K562 (cell line): Measurements from ENCODE around the gene PLPP7. TPM values are rescaled to one million over a fixed set of nuclear protein-coding genes. Genes with fewer than 3 reads are reported as not detected.

Experiments
- BRD9 ChIP-seq: fragments of 450-650 bp; IDR thresholded peaks from 2 replicates; pipeline ENCODE4 v1.6.1; 2018; ENCODE audit warnings: low read depth; ENCODE audit not compliant: partially characterized antibody
- C11orf30 ChIP-seq: fragments of 450-650 bp; IDR thresholded peaks from 2 replicates; pipeline ENCODE4 v1.6.1; 2016; ENCODE audit warnings: low read depth, mild to moderate bottlenecking
- CBX8 ChIP-seq: fragments of 200-600 bp; sonication (generic); IDR thresholded peaks from 2 replicates; pipeline ENCODE4 v1.6.1; 2012; ENCODE audit warnings: borderline replicate concordance, mixed run types, low read depth, mild to moderate bottlenecking, moderate library complexity, mixed read lengths, low read length, control low read depth, inconsistent platforms; ENCODE audit not compliant: poor library complexity, severe bottlenecking; ENCODE audit errors: extremely low read depth
- CEBPB ChIP-seq: fragments of 450-650 bp; IDR thresholded peaks from 2 replicates; pipeline ENCODE4 v1.6.1; 2016; ENCODE audit warnings: missing genetic modification characterization, missing compliant biosample characterization
- FOXJ2 ChIP-seq: fragments of 200-800 bp; sonication (Bioruptor generic); IDR thresholded peaks from 2 replicates; pipeline ENCODE4 v1.6.1; 2016; ENCODE audit warnings: missing genetic modification characterization, missing compliant biosample characterization
- HEY1 ChIP-seq: fragments of 250-450 bp; sonication (Bioruptor Pico); IDR thresholded peaks from 2 replicates; pipeline ENCODE4 v1.5.0; 2020; ENCODE audit warnings: mild to moderate bottlenecking, moderate library complexity, borderline replicate concordance
- HNRNPL ChIP-seq: fragments of 200-400 bp; formaldehyde crosslinking; IDR thresholded peaks from 2 replicates; pipeline ENCODE4 v1.6.1; 2017; ENCODE audit warnings: low read depth, mild to moderate bottlenecking, low read length
- KAT8 ChIP-seq: fragments of 450-650 bp; IDR thresholded peaks from 2 replicates; pipeline ENCODE4 v1.6.1; 2016; ENCODE audit warnings: low read depth, mild to moderate bottlenecking
- KLF13 ChIP-seq: fragments of 450-650 bp; IDR thresholded peaks from 2 replicates; pipeline ENCODE4 v1.6.1; 2016; ENCODE audit warnings: missing genetic modification characterization, low read depth, mild to moderate bottlenecking, missing compliant biosample characterization, moderate library complexity, borderline replicate concordance
- MAFK ChIP-seq: IDR thresholded peaks from 2 replicates; pipeline ENCODE4 v1.6.1; 2011; ENCODE audit warnings: low read length, improper control_type of control experiment
- RFX5 ChIP-seq: IDR thresholded peaks from 2 replicates; pipeline ENCODE4 v1.6.1; 2011; ENCODE audit warnings: low read depth, mild to moderate bottlenecking, improper control_type of control experiment, low read length
- ZBTB1 ChIP-seq: sonication (generic); formaldehyde crosslinking; IDR thresholded peaks from 2 replicates; pipeline ENCODE4 v1.8.1; 2023; ENCODE audit warnings: missing genetic modification reagents, low read depth, mild to moderate bottlenecking, borderline replicate concordance
- ZFX ChIP-seq: sonication (generic); formaldehyde crosslinking; IDR thresholded peaks from 2 replicates; pipeline ENCODE4 v1.8.0; 2022; ENCODE audit warnings: mild to moderate bottlenecking, missing genetic modification reagents, moderate library complexity
- ZNF384 ChIP-seq: IDR thresholded peaks from 2 replicates; pipeline ENCODE4 v1.6.1; 2012; ENCODE audit warnings: low read depth, low read length, improper control_type of control experiment
- ZNF764 ChIP-seq: fragments of 250-450 bp; sonication (Bioruptor Pico); IDR thresholded peaks from 2 replicates; pipeline ENCODE4 v1.4.0; 2020; ENCODE audit warnings: low read depth, mild to moderate bottlenecking, moderate library complexity
- ZNF778 ChIP-seq: fragments of 450-650 bp; formaldehyde crosslinking; IDR thresholded peaks from 2 replicates; pipeline ENCODE4 v1.4.0; 2020; ENCODE audit warnings: mild to moderate bottlenecking, moderate library complexity
- polyA plus RNA-seq, 8 experiments: library from polyadenylated mRNA; depleted of rRNA in 4 of 8; stranded (reverse) in 5 of 8; unstranded in 3 of 8; fragments of >200 nt; fragmentation: Nextera tagmentation in 2 of 8; fragmentation: Illumina TruSeq in 1 of 8; extraction: Ambion mirVana in 2 of 8; extraction: Trizol in 1 of 8; gene quantifications; 2 replicates each; pipeline versions ENCODE4 v1.2.1 to v1.2.3, GENCODE V29; 2011 to 2014; ENCODE audit warnings: inconsistent platforms in 1 of 8, missing spikeins in 1 of 8
- total RNA-seq, 7 experiments: library from RNA; depleted of rRNA in 6 of 7; stranded (reverse); fragments of >200 nt in 6 of 7; fragmentation: Illumina TruSeq in 2 of 7; extraction: Trizol in 2 of 7; gene quantifications; 2 replicates each; pipeline versions ENCODE4 v1.2.1 to v1.2.3, GENCODE V29; 2011 to 2021; ENCODE audit warnings: low replicate concordance in 1 of 7
- TF ChIP-seq, protein P1 (sequence below): fragments of 450-650 bp; IDR thresholded peaks from 2 replicates; pipeline ENCODE4 v1.6.1; 2016; ENCODE audit warnings: mild to moderate bottlenecking, moderate library complexity

Gene PLPP7
- total and polyA plus RNA-seq, 9 of the 15 experiments (the other 6 are each of a cell fraction or from before 2014, with no cell fraction given) = 0.09 to 0.93 (median 0.18) TPM; not detected in 4

DNA sequence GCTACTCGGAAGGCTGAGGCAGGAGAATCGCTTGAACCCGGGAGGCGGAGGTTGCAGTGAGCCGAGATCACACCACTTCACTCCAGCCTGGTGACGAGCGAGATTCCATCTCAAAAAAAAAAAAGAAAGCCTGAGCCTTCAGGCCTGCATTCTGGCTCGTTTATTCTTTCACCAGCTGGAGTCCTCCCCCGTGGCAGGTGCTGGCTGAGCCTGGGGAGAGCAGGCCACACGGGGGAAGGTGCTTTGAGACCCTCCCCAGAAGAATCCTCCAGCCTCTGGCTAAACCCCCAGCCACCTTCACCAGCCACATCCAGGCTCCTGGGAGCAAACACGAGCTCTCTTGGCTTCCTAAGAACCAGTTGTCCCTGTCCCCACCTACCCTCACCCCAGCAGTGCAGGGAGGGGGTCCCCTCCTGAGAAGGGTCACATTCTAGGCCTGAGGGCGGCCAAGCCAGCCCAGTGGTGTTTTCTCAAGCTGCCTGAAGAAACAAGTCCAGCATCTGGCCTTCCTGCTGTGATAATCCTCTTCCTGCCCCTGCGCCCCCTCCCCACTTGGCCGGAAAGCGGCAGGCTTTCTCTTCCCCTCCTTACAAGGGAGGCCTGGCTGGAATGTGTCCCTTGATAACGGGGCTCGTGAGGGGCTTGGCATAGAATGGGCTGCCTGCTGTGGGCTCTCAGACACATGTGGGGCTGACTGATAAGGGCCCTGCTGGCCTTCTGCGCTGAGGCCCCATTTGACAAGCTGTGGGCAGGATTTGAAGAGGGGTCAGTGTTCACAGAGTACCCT, 41.5 kb downstream of the PLPP7 start (continued):
- TF ChIP-seq RFX5 (no peak), ZNF764 (no peak), HNRNPL (no peak; the same call in 1 of the 2 replicates), KAT8 (no peak), FOXJ2 (tag) (no peak), CBX8 (no peak), MAFK (0 out of 2 replicates have a peak, but pooled peaks have one; percentile 9), KLF13 (tag) (peak; percentile 40; the same call in 1 of the 2 replicates), ZFX (CRISPR knock-in tag) (peak; percentile 87), CEBPB (no peak), ZNF384 (peak; percentile 85), ZBTB1 (no peak), ZNF778 (CRISPR knock-in tag) (no peak), HEY1 (CRISPR knock-in tag) (no peak), C11orf30 (no peak), BRD9 (peak; percentile 71)
- TF ChIP-seq, protein P1, sequence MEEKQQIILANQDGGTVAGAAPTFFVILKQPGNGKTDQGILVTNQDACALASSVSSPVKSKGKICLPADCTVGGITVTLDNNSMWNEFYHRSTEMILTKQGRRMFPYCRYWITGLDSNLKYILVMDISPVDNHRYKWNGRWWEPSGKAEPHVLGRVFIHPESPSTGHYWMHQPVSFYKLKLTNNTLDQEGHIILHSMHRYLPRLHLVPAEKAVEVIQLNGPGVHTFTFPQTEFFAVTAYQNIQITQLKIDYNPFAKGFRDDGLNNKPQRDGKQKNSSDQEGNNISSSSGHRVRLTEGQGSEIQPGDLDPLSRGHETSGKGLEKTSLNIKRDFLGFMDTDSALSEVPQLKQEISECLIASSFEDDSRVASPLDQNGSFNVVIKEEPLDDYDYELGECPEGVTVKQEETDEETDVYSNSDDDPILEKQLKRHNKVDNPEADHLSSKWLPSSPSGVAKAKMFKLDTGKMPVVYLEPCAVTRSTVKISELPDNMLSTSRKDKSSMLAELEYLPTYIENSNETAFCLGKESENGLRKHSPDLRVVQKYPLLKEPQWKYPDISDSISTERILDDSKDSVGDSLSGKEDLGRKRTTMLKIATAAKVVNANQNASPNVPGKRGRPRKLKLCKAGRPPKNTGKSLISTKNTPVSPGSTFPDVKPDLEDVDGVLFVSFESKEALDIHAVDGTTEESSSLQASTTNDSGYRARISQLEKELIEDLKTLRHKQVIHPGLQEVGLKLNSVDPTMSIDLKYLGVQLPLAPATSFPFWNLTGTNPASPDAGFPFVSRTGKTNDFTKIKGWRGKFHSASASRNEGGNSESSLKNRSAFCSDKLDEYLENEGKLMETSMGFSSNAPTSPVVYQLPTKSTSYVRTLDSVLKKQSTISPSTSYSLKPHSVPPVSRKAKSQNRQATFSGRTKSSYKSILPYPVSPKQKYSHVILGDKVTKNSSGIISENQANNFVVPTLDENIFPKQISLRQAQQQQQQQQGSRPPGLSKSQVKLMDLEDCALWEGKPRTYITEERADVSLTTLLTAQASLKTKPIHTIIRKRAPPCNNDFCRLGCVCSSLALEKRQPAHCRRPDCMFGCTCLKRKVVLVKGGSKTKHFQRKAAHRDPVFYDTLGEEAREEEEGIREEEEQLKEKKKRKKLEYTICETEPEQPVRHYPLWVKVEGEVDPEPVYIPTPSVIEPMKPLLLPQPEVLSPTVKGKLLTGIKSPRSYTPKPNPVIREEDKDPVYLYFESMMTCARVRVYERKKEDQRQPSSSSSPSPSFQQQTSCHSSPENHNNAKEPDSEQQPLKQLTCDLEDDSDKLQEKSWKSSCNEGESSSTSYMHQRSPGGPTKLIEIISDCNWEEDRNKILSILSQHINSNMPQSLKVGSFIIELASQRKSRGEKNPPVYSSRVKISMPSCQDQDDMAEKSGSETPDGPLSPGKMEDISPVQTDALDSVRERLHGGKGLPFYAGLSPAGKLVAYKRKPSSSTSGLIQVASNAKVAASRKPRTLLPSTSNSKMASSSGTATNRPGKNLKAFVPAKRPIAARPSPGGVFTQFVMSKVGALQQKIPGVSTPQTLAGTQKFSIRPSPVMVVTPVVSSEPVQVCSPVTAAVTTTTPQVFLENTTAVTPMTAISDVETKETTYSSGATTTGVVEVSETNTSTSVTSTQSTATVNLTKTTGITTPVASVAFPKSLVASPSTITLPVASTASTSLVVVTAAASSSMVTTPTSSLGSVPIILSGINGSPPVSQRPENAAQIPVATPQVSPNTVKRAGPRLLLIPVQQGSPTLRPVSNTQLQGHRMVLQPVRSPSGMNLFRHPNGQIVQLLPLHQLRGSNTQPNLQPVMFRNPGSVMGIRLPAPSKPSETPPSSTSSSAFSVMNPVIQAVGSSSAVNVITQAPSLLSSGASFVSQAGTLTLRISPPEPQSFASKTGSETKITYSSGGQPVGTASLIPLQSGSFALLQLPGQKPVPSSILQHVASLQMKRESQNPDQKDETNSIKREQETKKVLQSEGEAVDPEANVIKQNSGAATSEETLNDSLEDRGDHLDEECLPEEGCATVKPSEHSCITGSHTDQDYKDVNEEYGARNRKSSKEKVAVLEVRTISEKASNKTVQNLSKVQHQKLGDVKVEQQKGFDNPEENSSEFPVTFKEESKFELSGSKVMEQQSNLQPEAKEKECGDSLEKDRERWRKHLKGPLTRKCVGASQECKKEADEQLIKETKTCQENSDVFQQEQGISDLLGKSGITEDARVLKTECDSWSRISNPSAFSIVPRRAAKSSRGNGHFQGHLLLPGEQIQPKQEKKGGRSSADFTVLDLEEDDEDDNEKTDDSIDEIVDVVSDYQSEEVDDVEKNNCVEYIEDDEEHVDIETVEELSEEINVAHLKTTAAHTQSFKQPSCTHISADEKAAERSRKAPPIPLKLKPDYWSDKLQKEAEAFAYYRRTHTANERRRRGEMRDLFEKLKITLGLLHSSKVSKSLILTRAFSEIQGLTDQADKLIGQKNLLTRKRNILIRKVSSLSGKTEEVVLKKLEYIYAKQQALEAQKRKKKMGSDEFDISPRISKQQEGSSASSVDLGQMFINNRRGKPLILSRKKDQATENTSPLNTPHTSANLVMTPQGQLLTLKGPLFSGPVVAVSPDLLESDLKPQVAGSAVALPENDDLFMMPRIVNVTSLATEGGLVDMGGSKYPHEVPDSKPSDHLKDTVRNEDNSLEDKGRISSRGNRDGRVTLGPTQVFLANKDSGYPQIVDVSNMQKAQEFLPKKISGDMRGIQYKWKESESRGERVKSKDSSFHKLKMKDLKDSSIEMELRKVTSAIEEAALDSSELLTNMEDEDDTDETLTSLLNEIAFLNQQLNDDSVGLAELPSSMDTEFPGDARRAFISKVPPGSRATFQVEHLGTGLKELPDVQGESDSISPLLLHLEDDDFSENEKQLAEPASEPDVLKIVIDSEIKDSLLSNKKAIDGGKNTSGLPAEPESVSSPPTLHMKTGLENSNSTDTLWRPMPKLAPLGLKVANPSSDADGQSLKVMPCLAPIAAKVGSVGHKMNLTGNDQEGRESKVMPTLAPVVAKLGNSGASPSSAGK = peak; percentile 53
